Panc1 (cell line): Measurements from ENCODE around the gene UCMA. TPM values are rescaled to one million over a fixed set of nuclear protein-coding genes. Genes with fewer than 3 reads are reported as not detected.

Experiments
- ATAC-seq: fragments of 200-7000 bp; cut with Tn5 transposase; 2 replicates; pipeline ENCODE4 v1.9.1; 2020; ENCODE audit warnings: mild to moderate bottlenecking, moderate library complexity
- BruUV-seq: library from RNA; stranded (reverse); fragments of 400-500 nt; replicated peaks from 2 replicates; lab custom pipeline; 2021; lab: Mats Ljungman, UMichigan
- CTCF ChIA-PET: fragments of 300-600 bp; sonication (Branson Sonifier 250); formaldehyde crosslinking; loops from one replicate; lab custom pipeline; 2022; ENCODE audit warnings: antibody characterized with exemption; lab: Charles Lee
- POLR2A ChIA-PET: fragments of 300-600 bp; sonication (Branson Sonifier 250); formaldehyde crosslinking; loops from one replicate; lab custom pipeline; 2022; ENCODE audit warnings: antibody characterized with exemption; lab: Charles Lee
- DNase-seq: peaks from one replicate; pipeline ENCODE4 v3.0.0-alpha.2; 2010; ENCODE audit warnings: low read depth, low spot score
- H3K27ac ChIP-seq: 2 replicates; pipeline ENCODE4 v1.5.1; 2011; ENCODE audit warnings: mild to moderate bottlenecking, low read length, inconsistent platforms
- H3K27me3 ChIP-seq: fragments of 200-500 bp; sonication (Bioruptor generic); 2 replicates; pipeline ENCODE4 v1.6.0; 2014; ENCODE audit warnings: low read length, inconsistent platforms; ENCODE audit not compliant: control insufficient read depth, insufficient read depth
- H3K36me3 ChIP-seq: fragments of 200-500 bp; sonication (Bioruptor generic); 2 replicates; pipeline ENCODE4 v1.5.1; 2014; ENCODE audit warnings: inconsistent platforms, mild to moderate bottlenecking, low read length, moderate library complexity; ENCODE audit not compliant: control insufficient read depth, insufficient read depth
- H3K4me1 ChIP-seq: 2 replicates; pipeline ENCODE4 v1.5.1; 2011; ENCODE audit warnings: inconsistent platforms, mild to moderate bottlenecking, low read length, moderate library complexity; ENCODE audit not compliant: control insufficient read depth, insufficient read depth
- H3K4me3 ChIP-seq, 2 experiments: 2 replicates each; pipeline ENCODE4 v1.5.1; 2011 to 2012; ENCODE audit warnings: low read depth in 2 of 2, low read length in 2 of 2, mild to moderate bottlenecking in 2 of 2, inconsistent platforms in 1 of 2, moderate library complexity in 1 of 2
- H3K9me3 ChIP-seq: fragments of 200-500 bp; sonication (Bioruptor generic); 2 replicates; pipeline ENCODE4 v1.5.1; 2014; ENCODE audit warnings: low read depth, mild to moderate bottlenecking, inconsistent platforms, low read length, moderate library complexity; ENCODE audit not compliant: control insufficient read depth, insufficient read depth
- POLR2AphosphoS5 ChIP-seq: IDR thresholded peaks from 2 replicates; pipeline ENCODE4 v1.6.1; 2012; ENCODE audit warnings: mild to moderate bottlenecking, low read depth, low read length, moderate library complexity
- SIN3A ChIP-seq: IDR thresholded peaks from 2 replicates; pipeline ENCODE4 v1.6.1; 2012; ENCODE audit warnings: low read depth, mild to moderate bottlenecking, low read length, moderate library complexity, borderline replicate concordance; ENCODE audit not compliant: insufficient read depth
- TCF7L2 ChIP-seq: IDR thresholded peaks from 2 replicates; pipeline ENCODE4 v1.6.1; 2011; ENCODE audit warnings: mild to moderate bottlenecking, low read depth, low read length, inconsistent platforms
- in situ Hi-C: cut with HindIII; loops from 2 replicates; pipeline ENCODE4 v1.10.0; 2016; ENCODE audit warnings: low sequenced_read_pairs, low pct_unique_long_range_greater_than_20kb
- intact Hi-C: fragments of 100-400 bp; cut with micrococcal nuclease; formaldehyde crosslinking; loops from one replicate; pipeline ENCODE4 v1.10.0; 2022; ENCODE audit not compliant: unreplicated experiment
- total RNA-seq: library from RNA; stranded (reverse); gene quantifications from one replicate; pipeline ENCODE4 v1.2.1, GENCODE V29; 2021; ENCODE audit not compliant: unreplicated experiment
- TF ChIP-seq, protein P1 (sequence below): fragments of 450-650 bp; IDR thresholded peaks from 2 replicates; pipeline ENCODE4 v1.5.1; 2017; ENCODE audit warnings: mild to moderate bottlenecking
- TF ChIP-seq, protein P2 (sequence below), 2 experiments: IDR thresholded peaks; 2 replicates each; pipeline ENCODE4 v1.6.1; 2011 to 2012; ENCODE audit warnings: low read depth in 2 of 2, control low read depth in 1 of 2, low read length in 1 of 2, mild to moderate bottlenecking in 1 of 2, moderate library complexity in 1 of 2; ENCODE audit not compliant: insufficient read depth in 1 of 2

Gene UCMA
- total RNA-seq, 1 experiment from 2014 or later, result not detected

DNA sequence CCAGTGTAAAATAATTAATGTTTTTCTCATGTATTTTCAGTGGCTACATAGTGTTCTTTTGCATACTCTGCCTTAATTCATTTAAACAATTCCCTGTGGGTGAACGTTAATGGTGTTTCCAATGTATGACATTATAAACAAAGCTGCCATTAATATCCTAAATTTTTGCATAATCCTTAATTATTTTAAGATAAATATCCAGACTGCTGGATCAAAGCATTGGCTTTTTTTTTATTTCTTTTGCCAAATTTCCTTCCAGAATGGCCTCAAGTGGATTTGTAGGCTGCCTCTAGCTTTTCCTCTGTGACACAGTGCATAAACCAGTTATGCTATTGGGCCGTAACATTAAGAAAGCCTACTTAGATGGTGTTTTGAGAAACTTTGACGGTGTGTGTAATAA lies 43.4 kb downstream of the UCMA start:
- H3K4me1 ChIP-seq, result no peaks in the 10 kb centered on the region
- TF ChIP-seq, protein P1, sequence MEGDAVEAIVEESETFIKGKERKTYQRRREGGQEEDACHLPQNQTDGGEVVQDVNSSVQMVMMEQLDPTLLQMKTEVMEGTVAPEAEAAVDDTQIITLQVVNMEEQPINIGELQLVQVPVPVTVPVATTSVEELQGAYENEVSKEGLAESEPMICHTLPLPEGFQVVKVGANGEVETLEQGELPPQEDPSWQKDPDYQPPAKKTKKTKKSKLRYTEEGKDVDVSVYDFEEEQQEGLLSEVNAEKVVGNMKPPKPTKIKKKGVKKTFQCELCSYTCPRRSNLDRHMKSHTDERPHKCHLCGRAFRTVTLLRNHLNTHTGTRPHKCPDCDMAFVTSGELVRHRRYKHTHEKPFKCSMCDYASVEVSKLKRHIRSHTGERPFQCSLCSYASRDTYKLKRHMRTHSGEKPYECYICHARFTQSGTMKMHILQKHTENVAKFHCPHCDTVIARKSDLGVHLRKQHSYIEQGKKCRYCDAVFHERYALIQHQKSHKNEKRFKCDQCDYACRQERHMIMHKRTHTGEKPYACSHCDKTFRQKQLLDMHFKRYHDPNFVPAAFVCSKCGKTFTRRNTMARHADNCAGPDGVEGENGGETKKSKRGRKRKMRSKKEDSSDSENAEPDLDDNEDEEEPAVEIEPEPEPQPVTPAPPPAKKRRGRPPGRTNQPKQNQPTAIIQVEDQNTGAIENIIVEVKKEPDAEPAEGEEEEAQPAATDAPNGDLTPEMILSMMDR, result no peak
- TF ChIP-seq TCF7L2 (no peak), POLR2AphosphoS5 (no peak), SIN3A (no peak)
- TF ChIP-seq, protein P2, sequence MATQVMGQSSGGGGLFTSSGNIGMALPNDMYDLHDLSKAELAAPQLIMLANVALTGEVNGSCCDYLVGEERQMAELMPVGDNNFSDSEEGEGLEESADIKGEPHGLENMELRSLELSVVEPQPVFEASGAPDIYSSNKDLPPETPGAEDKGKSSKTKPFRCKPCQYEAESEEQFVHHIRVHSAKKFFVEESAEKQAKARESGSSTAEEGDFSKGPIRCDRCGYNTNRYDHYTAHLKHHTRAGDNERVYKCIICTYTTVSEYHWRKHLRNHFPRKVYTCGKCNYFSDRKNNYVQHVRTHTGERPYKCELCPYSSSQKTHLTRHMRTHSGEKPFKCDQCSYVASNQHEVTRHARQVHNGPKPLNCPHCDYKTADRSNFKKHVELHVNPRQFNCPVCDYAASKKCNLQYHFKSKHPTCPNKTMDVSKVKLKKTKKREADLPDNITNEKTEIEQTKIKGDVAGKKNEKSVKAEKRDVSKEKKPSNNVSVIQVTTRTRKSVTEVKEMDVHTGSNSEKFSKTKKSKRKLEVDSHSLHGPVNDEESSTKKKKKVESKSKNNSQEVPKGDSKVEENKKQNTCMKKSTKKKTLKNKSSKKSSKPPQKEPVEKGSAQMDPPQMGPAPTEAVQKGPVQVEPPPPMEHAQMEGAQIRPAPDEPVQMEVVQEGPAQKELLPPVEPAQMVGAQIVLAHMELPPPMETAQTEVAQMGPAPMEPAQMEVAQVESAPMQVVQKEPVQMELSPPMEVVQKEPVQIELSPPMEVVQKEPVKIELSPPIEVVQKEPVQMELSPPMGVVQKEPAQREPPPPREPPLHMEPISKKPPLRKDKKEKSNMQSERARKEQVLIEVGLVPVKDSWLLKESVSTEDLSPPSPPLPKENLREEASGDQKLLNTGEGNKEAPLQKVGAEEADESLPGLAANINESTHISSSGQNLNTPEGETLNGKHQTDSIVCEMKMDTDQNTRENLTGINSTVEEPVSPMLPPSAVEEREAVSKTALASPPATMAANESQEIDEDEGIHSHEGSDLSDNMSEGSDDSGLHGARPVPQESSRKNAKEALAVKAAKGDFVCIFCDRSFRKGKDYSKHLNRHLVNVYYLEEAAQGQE (IDR thresholded peaks at IDR 0.05; ENCODE audit: insufficient read depth in 1 of 2, low read depth in 2 of 2, low read length in 1 of 2), result no peak
- H3K27ac ChIP-seq, result no peak overlapping the region
- DNase-seq, result no peak
- H3K9me3 ChIP-seq, result no peaks in the 10 kb centered on the region
- CTCF ChIA-PET, result no interaction called here
- peaks cover 2% of the 10 kb centered on the region; the same call in 1 of the 2 replicates for H3K36me3 ChIP-seq
- BruUV-seq, result no TSS peak
- H3K27me3 ChIP-seq, result no peaks in the 10 kb centered on the region
- no peak for ATAC-seq
- H3K4me3 ChIP-seq, result no peak overlapping the region
- in situ Hi-C loops (no loop called here), intact Hi-C loops (no loop called here)
- POLR2A ChIA-PET, result no interaction called here

DNA sequence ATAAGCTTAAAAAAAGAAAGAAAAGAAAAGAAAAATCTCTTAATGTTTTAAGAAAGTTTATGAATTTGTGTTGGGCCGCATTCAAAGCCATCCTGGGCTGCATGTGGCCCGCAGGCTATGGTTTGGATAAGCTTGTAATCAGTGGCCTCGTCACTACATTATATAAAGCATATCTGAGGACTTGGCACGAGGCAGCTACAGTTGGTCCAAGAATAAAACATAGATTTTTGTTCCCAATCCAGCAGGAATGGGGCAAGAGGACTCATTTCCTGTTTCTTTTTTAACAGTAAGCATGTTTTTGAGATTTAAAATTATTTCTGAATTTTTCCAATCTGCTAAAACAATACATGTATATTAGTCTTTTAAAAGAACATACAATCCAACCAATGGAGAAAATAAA lies 44.2 kb downstream of the UCMA start:
- TF ChIP-seq POLR2AphosphoS5 (no peak), SIN3A (no peak), TCF7L2 (no peak)
- TF ChIP-seq, protein P2 (IDR thresholded peaks at IDR 0.05; ENCODE audit: insufficient read depth in 1 of 2, low read depth in 2 of 2, low read length in 1 of 2), result no peak
- TF ChIP-seq, protein P1, result no peak
- no peaks in the 10 kb centered on the region for H3K27me3 ChIP-seq
- BruUV-seq, result no TSS peak
- intact Hi-C loops, result no loop called here
- H3K27ac ChIP-seq, result no peak overlapping the region
- no peak overlapping the region for H3K4me3 ChIP-seq
- DNase-seq, result no peak
- H3K9me3 ChIP-seq, result no peaks in the 10 kb centered on the region
- ChIA-PET POLR2A (no interaction called here), CTCF (no interaction called here)
- peaks cover 2% of the 10 kb centered on the region; the same call in 1 of the 2 replicates for H3K36me3 ChIP-seq
- no peak for ATAC-seq
- no peaks in the 10 kb centered on the region for H3K4me1 ChIP-seq
- in situ Hi-C loops, result no loop called here
